ENCODE data around the gene MSH5.

GRCh38 chr6:31690231-31691077 is 49.4 kb upstream of the MSH5 start:
- no peak for TF ChIP-seq POLR2A (IDR thresholded peaks at IDR 0.05)
- no peak for TF ChIP-seq CTCF (IDR thresholded peaks at IDR 0.05)
